Measurements from ENCODE around the gene WDR12.
"Not testable (repeated sequence)": the region's sequence is repeated elsewhere in the genome, so short reads cannot be mapped to it uniquely, and the experiment has no call there.

Gene WDR12

DNA sequence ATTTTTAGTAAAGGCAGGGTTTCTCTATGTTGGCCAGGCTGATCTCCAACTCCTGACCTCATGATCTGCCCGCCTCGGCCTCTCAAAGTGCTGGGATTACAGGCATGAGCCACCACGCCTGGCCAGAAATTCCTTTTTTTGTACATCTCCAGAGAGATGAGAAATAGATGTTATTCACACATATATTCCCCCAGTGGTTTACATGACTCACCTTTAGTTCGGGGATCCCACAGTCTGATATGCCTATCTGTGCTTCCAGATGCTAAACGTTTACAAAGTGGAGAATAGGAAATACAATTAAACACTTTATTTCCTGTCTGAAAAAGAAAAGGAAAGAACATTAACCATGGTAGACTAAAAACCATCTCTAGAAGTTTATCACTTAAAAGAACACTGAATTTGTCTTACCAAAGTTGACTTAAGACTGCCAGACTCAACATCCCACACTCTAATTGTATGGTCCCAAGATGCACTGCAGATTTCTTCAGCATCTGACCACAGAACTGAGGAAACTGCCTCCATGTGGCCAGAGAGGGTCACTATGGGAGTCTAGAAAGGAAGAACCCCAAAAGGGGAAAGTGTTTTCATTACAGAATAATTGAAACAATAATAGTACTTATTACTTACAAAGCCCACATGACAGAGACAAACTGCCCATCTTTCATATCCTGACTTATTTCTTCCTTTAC is 27.3 kb downstream of the WDR12 start:
- DNase-seq = no peak

DNA sequence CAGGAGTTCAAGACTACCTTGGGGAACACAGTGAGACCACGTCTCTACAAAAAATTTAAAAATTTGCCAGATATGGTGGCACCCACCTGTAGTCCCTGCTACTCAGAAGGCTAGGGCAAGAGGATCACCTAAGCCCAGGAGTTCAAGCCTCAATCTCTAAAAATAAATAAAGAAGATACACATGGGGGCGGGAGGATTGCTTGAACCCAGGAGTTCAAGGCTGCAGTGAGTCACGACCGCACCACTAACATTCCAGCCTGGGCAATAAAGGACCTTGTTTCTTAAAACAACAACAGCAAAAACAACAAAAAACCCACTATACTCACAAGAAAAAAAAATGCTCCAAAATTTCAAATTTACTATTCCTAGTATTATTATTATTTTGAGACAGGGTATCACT is 29.9 kb downstream of the WDR12 start:
- no peak for DNase-seq

DNA sequence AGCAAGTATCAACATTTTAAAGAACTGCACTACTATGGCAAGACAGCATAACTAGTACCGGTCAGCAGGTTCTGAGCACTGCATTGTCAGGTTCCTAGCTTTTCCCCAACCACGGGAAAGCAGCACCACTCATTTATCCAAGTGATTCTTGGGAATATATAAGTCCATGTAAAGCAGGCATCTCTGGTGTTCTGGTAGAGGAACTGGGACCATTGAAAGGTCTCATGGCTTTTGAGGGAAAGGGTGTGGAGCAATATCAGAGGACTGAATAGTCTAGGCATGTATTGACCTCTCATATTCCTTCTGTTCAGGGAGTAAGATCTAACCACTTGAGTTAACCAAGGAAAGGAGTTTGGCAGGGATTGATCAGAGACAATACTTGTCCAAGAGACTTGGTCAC is 33.8 kb downstream of the WDR12 start:
- no peak for DNase-seq

DNA sequence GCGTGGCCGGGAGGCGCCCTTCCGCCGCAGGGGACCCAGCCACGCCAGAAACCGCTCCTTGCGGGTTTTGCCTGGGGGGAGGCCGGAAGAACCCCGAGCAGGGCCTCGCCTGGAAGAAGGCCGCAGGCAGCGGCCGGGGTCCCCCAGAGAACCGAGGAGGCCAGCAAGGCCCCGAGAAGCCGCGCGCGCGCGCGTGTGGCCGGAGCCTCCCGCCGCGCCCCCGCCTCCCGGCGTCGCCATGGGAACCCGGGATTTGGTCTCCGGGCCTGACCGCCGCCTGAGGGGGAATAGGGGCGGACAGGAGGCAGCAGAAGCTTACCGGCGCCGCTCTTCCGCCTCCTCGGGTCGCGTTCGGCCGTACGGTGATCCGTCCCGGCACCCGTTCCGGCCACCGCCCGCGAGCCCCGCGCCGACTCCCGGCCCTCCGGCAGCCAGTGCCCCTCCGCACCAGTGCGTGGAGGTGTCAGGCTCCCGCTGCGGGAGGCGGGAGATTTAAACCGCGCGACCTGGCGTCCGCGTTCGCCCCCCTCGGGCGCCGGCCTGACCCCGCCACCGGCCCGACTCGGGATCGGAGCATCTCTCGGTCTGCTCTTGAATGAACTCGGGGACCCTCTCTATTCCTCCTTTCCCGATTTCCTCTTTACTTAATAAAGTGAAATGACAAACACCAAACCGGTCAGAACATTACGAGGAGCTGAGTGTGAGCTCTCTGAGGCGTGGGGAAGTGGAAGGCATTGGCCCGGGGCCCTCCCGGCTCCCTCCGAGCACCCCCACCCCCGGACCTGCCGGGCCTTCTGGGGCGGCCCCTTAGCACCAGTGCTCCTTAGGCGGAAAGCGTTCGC is 40.0 kb downstream of the WDR12 start, which contains the start of gene ICA1L:
ICA1L (minus strand) TSS at position 467 of the 842 bp plus-strand sequence. CDS start 42,757 bp downstream, outside the sequence.
- DNase-seq = peak; percentile 90

DNA sequence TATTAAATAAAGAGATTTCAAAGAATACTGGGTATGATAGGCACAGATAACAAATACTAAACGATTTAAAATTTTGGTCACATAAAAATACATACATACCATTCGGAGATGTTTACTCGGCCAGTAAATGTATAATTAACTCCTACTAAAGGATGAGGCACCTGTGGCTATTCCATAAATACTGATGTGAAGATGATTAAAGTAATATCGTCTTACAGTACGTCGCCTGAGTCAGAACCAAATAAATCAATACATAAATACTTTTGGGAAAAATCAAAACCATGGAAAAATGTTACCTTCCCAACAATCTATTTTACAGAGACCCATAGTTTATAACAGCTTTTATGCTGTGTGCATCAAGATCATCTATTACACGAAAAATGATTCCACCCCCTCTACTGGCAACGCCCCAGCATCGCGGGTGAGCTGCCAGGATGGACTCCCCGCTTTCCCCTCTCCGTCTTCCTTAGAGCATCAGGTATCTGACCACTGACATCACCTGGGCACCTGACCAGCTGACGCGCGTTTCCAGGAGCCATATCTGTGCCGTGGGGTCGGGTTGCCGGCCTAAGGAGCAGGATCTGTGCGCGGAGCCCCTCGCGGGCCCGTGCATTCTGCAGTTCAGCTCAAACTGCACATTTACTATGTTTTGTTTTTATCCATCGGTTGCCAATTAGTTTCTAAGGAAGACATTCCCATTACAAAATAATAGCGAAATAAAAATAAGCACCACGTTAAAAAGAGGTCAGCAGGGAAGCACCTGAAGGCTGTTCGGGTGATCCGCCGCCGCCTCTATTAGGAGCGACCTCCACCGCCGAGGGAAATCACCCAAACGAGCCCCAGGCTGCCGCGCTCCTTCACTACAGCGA is 40.8 kb downstream of the WDR12 start:
- DNase-seq = peak; percentile 97

DNA sequence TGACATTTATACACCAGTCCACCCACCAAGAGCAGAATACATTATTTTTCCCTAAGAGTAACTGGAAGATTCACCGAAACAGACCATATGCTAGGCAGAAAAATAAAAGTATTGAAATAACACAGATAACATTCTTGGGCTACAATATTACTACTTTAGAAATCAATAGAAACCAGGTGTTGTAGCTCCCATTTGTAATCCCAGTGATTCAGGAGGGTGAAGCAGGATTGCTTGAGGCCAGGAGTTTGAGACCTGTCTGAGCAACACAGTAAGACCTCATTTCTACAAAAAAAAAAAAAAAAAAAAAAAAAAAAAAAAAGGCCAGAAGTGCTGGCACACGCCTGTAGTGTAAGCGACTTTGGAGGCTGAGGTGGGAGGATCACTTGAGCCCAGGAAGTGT is 49.5 kb downstream of the WDR12 start:
- DNase-seq = no peak

DNA sequence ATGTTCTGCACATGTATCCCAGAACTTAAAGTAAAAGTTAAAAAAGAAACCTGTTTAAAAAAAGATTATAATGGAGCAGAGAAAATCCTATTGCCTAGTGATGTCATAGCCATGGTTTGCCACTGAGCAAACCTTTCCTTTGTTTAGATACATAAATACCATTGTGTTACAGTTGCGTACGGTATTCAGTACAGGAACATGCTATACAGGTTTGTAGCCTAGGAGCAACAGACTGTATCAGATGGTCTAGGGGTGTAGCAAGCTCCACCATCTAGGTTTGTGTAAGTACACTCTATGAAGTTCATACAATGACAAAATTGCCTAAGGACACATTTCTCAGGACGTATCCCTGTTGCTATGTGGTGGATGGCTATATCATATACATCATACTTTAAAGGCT is 52.9 kb downstream of the WDR12 start:
- DNase-seq = no peak

DNA sequence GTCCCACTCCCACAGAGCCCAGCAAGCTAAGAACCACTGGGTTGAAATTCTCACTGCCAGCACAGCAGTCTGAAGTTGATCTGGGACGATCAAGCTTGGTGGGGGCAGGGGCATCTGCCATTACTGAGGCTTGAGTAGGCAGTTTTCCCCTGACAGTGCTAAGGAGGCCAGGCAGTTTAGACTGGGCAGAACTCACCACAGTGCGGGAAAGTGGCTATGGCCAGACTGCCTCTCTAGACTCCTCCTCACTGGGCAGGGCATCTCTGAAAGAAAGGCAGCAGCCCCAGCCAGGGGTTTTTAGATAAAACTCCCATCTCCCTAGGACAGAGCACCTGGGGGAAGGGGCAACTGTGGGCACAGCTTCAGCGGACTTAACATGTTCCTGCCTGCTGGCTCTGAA is 62.1 kb downstream of the WDR12 start:
- DNase-seq = not testable (repeated sequence)

DNA sequence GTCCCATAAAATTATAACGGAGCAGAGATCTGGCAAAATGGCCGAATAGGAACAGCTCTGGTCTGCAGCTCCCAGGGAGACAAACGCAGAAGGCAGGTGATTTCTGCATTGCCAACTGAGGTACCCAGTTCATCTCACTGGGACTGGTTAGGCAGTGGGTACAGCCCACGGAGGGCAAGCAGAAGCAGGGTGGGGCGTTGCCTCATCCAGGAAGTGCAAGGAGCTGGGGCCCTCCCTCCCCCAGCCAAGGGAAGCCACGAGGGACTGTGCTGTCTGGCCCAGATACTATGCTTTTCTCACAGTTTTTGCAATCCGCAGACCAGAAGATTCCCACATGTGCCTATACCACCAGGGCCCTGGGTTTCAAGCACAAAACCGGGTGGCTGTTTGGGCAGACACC is 62.7 kb downstream of the WDR12 start:
- no peak for DNase-seq

DNA sequence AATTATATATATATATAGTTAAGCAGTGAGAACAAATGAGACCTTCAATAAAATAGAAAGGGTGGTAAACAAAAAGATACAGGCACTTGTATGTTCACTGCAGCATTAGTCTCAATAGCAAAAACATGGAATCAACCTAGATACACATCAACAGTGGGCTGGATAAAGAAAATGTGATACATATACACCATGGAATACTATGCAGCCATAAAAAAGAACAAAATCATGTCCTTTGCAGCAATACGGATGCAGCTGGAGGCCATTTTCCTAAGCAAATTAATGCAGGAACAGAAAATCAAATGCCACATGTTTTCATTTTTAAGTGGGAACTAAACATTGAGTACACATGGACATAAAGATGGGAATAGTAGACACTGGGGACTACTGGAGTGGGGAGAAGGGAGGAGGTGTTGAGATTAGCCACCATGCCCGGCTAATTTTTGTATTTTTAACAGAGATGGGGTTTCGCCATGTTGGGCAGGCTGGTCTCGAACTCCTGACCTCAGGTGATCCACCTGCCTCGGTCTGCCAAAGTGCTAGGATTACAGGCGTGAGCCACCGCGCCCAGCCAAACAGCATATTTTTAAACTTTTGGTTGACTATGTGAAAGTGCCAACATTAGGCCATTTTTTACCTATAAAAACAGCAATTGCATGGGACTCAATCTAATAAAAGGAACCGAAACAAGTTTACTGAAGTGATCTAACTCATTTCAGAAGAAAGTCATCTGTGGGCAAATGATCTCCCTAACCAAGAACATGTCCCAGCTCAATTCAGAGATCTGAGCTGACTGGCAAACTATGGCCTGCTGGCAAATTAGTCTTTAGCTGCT is 63.6 kb downstream of the WDR12 start:
- no peak for DNase-seq

DNA sequence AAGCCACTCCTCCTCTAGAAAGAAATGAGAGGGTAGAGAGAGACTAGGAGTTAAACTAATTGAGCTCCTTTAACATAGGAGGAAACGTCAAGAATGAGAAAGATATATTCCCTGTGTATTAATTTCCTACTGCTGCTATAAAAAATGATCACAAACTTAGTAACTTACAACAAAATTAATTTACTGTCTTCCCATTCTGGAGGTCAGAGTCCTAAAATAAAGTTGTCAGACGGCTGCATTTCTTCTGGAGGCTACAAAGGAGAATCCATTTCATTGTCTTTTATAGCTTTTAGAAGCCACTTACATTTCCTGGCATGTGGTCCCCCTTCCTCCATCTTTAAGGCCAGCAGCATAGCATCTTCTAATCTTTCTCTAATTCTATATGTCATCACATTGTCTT is 66.8 kb downstream of the WDR12 start:
- DNase-seq = no peak

DNA sequence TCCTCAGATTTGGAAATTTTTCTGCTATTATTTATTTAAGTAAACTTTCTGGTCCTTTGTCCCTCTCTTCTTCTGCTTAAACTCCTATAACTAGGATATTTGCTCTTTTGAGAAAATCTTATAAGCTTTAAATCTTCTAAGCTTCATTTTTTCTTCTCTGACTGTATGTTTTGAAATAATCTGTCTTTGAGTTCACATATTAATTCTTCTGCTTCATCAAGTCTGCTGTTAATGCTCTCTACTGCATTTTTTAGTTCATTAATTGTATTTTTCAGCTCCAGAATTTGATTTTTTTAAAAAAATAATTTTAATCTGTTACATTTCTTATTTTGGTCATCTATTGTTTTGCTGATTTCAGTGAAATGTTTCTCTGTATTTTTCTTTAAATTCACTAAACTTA is 68.8 kb downstream of the WDR12 start:
- no peak for DNase-seq

DNA sequence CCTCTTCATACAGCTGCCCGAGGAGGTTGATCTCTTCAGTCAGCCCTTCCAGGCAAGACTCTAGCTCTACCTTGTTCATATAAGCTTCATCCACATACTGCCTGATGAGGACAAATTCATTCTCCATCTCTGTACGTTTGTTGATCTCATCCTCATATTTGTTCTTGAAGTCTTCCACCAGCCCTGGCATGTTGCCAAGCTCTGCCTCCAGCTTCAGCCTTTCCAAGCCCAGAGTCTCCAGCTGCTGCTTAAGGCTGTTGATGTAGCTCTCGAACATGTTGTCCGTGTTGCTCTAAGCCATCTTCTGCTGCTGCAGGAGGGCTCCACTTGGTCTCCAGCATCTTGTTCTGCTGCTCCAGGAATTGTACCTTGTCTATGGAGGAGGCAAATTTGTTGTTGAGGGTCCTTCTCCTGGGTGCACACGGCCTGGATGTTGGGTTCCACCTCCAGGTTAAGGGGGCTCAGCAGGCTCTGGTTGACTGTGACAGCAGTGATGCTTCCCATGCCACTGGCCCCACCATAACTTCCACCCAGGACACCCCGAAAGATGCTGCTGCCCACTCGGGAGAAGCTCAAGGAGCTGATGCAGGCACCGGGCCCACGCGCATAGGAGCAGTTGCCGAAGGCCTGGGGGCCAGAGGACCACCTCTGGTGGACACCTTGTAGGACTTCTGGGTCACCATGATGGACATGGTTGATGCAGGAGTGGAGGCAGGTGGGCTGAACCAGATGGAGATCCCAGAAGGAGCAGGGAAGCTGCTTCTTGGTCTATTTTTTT is 70.2 kb downstream of the WDR12 start:
- peak; percentile 29 for DNase-seq

DNA sequence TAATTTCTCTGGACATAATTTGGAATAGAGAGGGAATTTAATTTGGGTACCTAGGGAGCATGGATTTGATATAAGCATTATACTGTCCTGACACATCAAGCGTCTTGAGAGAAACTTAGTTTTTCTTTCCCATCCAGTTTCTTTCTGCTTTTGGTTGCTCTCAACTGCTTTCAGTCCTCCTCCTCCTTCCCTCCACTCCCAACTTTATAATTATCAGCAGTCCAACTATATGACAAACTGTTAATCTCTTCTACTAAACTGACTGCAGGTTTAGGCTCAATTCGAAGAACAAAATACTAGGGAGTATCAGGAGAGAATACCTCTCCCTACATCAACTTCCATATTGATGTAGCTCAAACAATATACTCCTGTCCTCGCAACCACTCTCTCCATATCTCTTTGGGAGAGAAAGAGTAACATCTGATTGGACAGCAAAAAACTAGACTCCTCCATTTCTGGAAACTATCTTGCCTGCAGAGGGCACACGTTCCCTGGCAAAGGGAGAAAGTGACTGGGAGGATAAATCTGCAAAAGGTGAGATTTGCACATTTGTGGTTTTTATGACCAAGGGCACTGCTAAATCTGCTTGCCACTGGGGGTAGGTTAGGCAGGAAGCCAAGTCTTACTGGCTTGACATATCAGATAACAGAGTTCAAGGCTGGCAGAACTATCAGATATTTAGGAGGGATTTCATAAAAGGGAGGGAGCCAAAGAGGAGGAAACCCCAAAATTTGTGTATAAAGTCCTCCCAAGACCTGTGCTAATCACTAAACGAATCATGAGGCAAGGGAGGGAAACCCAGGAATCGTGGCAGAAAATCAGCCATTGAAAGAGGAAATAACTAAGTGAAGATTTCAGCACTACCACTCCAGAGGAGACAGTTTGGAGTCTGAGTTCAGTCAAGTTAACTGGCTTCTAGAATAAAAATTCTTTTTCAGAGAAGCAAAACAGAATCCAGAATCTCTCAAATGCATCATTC is 79.9 kb downstream of the WDR12 start:
- peak; percentile 79 for DNase-seq

DNA sequence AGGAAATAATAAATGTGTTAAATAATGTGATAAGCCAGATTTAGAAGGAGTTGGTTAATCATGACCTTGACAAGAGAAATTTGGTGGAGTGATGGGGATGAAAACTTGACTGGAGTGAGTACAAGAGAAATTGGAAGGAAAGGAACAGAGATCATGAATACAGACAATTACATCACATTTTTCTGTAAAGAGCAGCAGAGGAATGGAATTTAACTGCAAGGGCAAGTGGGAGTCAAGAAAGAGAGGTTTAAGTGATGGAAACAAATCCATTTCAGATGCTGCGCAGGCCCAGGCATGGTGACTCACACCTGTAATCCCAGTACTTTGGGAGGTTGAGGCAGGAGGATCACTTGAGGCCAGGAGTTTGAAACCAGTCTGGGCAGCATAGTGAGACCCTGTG is 86.6 kb downstream of the WDR12 start:
- no peak for DNase-seq

Data from DMS53 (cell line).